K562 (cell line): ENCODE measurements around the gene CACYBP. TPM values are rescaled to one million over a fixed set of nuclear protein-coding genes. Genes with fewer than 3 reads are reported as not detected.

ENCODE experiments used
- ARID3A ChIP-seq: IDR thresholded peaks from 2 replicates; pipeline ENCODE4 v1.6.1; 2012; ENCODE audit warnings: low read depth, low read length, improper control_type of control experiment, borderline replicate concordance
- BRD9 ChIP-seq: fragments of 450-650 bp; IDR thresholded peaks from 2 replicates; pipeline ENCODE4 v1.6.1; 2018; ENCODE audit warnings: low read depth; ENCODE audit not compliant: partially characterized antibody
- ID3 ChIP-seq, 2 experiments: fragments of 250-450 bp in 1 of 2; fragments of 450-650 bp in 1 of 2; sonication (Bioruptor Pico) in 1 of 2; IDR thresholded peaks; 2 replicates each; pipeline versions ENCODE4 v1.6.1 to v1.8.0; 2016 to 2021; ENCODE audit warnings: mild to moderate bottlenecking in 2 of 2, moderate library complexity in 2 of 2, missing compliant biosample characterization in 1 of 2, missing genetic modification characterization in 1 of 2
- L3MBTL2 ChIP-seq: fragments of 450-650 bp; IDR thresholded peaks from 2 replicates; pipeline ENCODE4 v1.6.1; 2016; ENCODE audit warnings: mild to moderate bottlenecking, moderate library complexity
- LEF1 ChIP-seq: fragments of 450-650 bp; IDR thresholded peaks from 2 replicates; pipeline ENCODE4 v1.6.1; 2016; ENCODE audit warnings: mild to moderate bottlenecking
- NCOA1 ChIP-seq: fragments of 450-650 bp; IDR thresholded peaks from 2 replicates; pipeline ENCODE4 v1.6.1; 2016; ENCODE audit warnings: low read depth
- NEUROD1 ChIP-seq: fragments of 150-350 bp; IDR thresholded peaks from 2 replicates; pipeline ENCODE4 v1.6.1; 2014; ENCODE audit warnings: borderline replicate concordance, low read length, low read depth; ENCODE audit not compliant: partially characterized antibody
- PRDM10 ChIP-seq: fragments of 450-650 bp; IDR thresholded peaks from 2 replicates; pipeline ENCODE4 v1.6.1; 2018; ENCODE audit not compliant: partially characterized antibody
- RERE ChIP-seq: sonication (generic); formaldehyde crosslinking; IDR thresholded peaks from 2 replicates; pipeline ENCODE4 v1.8.0; 2023; ENCODE audit warnings: missing genetic modification reagents, mild to moderate bottlenecking, borderline replicate concordance
- SNIP1 ChIP-seq: fragments of 450-650 bp; IDR thresholded peaks from 2 replicates; pipeline ENCODE4 v1.7.1; 2017; ENCODE audit warnings: low read depth, mild to moderate bottlenecking
- XRCC5 ChIP-seq: fragments of 200-400 bp; formaldehyde crosslinking; IDR thresholded peaks from 2 replicates; pipeline ENCODE4 v1.6.1; 2017; ENCODE audit warnings: low read depth, mild to moderate bottlenecking, low read length
- ZBTB26 ChIP-seq: fragments of 450-650 bp; formaldehyde crosslinking; IDR thresholded peaks from 2 replicates; pipeline ENCODE4 v1.4.0; 2022; ENCODE audit warnings: missing genetic modification characterization
- ZFX ChIP-seq: sonication (generic); formaldehyde crosslinking; IDR thresholded peaks from 2 replicates; pipeline ENCODE4 v1.8.0; 2022; ENCODE audit warnings: mild to moderate bottlenecking, missing genetic modification reagents, moderate library complexity
- ZNF778 ChIP-seq: fragments of 450-650 bp; formaldehyde crosslinking; IDR thresholded peaks from 2 replicates; pipeline ENCODE4 v1.4.0; 2020; ENCODE audit warnings: mild to moderate bottlenecking, moderate library complexity
- polyA plus RNA-seq, 8 experiments: library from polyadenylated mRNA; depleted of rRNA in 4 of 8; stranded (reverse) in 5 of 8; unstranded in 3 of 8; fragments of >200 nt; fragmentation: Nextera tagmentation in 2 of 8; fragmentation: Illumina TruSeq in 1 of 8; extraction: Ambion mirVana in 2 of 8; extraction: Trizol in 1 of 8; gene quantifications; 2 replicates each; pipeline versions ENCODE4 v1.2.1 to v1.2.3, GENCODE V29; 2011 to 2014; ENCODE audit warnings: inconsistent platforms in 1 of 8, missing spikeins in 1 of 8
- total RNA-seq, 7 experiments: library from RNA; depleted of rRNA in 6 of 7; stranded (reverse); fragments of >200 nt in 6 of 7; fragmentation: Illumina TruSeq in 2 of 7; extraction: Trizol in 2 of 7; gene quantifications; 2 replicates each; pipeline versions ENCODE4 v1.2.1 to v1.2.3, GENCODE V29; 2011 to 2021; ENCODE audit warnings: low replicate concordance in 1 of 7

CACYBP gene
- total and polyA plus RNA-seq, 9 of the 15 experiments (the other 6 are each of a cell fraction or from before 2014, with no cell fraction given), result 147 to 1,576 (median 488) TPM

GRCh38 chr1:174999216-174999935 is 371 bp upstream of the CACYBP start (continued):
- TF ChIP-seq ZBTB26 (CRISPR knock-in tag) (0 out of 2 replicates have a peak, but pooled peaks have one; percentile 35), BRD9 (peak; percentile 62), PRDM10 (no peak), LEF1 (no peak), XRCC5 (peak; percentile 84), ZFX (CRISPR knock-in tag) (peak; percentile 100), RERE (CRISPR knock-in tag) (no peak), NCOA1 (peak; percentile 94), SNIP1 (peak; percentile 99), ZNF778 (CRISPR knock-in tag) (no peak), NEUROD1 (peak; percentile 48), L3MBTL2 (peak; percentile 3), ID3 (CRISPR knock-in tag; IDR thresholded peaks at IDR 0.05) (no peak), ID3 (tag; IDR thresholded peaks at IDR 0.05) (peak; percentile 90; the same call in 1 of the 2 replicates), ARID3A (no peak)
